Measurements from ENCODE around the gene ARHGEF19. TPM values are rescaled to one million over a fixed set of nuclear protein-coding genes. Genes with fewer than 3 reads are reported as not detected.
"Not testable (repeated sequence)": the region's sequence is repeated elsewhere in the genome, so short reads cannot be mapped to it uniquely, and the experiment has no call there.

Gene ARHGEF19
- 9.8 TPM for polyA plus RNA-seq (2013, experiment 1 of 2)
- 7.7 TPM for polyA plus RNA-seq (2013, experiment 2 of 2)

DNA sequence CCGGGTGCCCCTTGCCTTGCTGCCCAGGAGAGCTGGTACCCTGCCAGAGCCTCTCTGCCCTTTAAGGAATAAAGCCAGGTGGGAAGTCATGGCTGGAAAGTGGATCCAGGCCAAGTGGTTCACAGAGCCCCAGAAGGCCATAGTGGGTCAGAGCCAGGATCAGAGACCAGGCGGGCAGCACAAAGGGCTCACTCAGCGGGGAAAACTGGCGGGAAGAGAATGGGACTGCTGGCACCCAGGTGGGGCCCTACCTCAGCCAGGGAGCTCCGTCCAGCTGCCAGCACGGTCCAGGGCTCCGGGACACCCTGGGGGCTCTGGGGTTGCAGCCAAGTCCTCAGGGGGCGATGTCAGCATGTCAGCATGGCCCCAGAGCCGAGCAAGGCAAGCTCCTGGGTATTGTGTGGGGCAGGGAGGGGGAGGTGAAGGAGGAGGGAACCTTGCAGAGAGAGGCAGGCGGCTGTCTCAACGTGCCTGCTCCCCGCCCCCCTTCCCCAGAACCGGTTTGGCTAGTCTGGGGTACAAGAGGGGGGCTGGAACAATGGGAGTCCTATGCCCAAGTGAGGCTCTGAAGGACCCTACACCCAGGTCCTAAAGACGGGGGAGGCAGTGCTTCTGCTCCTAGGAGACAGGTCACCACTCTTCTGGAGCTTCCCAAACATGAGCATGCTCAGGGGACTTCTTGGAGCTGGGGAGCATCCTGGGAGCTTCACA lies at the start of gene ARHGEF19:
Gene ARHGEF19 (minus strand): TSS at position 402 of the 711 bp plus-strand sequence. CDS start 3,598 bp downstream, outside the sequence.
- 36 to 53% methylated on average over 10 to 14 of the region's 14 CpGs for WGBS, 2 experiments (ENCODE audit: insufficient coverage in 2 of 2)
- Histone ChIP-seq H3K9me3 (ENCODE audit: control insufficient read depth, low read length) (no peaks in the 10 kb centered on the region), H3K4me3 (ENCODE audit: extremely low read depth, insufficient read depth, low read length, poor library complexity, severe bottlenecking) (no peak within 1 kb of the TSS), H3K27ac (ENCODE audit: low read depth, low read length, severe bottlenecking) (no peak within 1 kb of the TSS), H3K4me1 (ENCODE audit: control insufficient read depth, insufficient read depth, low read length, poor library complexity, severe bottlenecking) (peaks cover 11% of the 10 kb centered on the region), H3K36me3 (ENCODE audit: control insufficient read depth, insufficient read depth, low read length) (no peaks in the 10 kb centered on the region)

DNA sequence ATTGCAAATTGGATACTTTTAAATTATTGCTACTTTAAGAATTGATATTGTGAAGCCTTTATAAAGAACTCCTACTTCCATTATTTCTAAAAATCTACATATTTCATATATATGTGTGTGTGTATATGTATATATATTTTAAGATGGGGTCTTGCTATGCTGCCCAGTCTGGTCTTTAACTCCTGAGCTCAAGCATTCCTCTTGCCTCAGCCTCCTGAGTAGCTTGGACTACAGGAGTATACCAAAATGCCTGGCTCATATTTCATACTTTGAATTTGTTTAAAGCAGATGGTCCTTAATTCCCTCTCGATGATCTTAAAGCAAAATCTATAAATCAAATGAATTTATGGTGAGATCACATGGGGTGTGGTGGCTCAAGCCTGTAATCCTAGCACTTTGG lies 49.6 kb upstream of the ARHGEF19 start:
- peaks cover 19% of the 10 kb centered on the region for H3K4me1 ChIP-seq (ENCODE audit: control insufficient read depth, insufficient read depth, low read length, poor library complexity, severe bottlenecking)
- no peaks in the 10 kb centered on the region for H3K9me3 ChIP-seq (ENCODE audit: control insufficient read depth, low read length)
- no peak overlapping the region for H3K27ac ChIP-seq (ENCODE audit: low read depth, low read length, severe bottlenecking)
- H3K4me3 ChIP-seq (ENCODE audit: extremely low read depth, insufficient read depth, low read length, poor library complexity, severe bottlenecking) = no peak overlapping the region
- 100% methylated on average over 1 of the region's 1 CpG; no CpG with 5 or more reads in 1 of the 2 experiments for WGBS, 2 experiments (ENCODE audit: insufficient coverage in 2 of 2)
- H3K36me3 ChIP-seq (ENCODE audit: control insufficient read depth, insufficient read depth, low read length) = peaks cover 3% of the 10 kb centered on the region

DNA sequence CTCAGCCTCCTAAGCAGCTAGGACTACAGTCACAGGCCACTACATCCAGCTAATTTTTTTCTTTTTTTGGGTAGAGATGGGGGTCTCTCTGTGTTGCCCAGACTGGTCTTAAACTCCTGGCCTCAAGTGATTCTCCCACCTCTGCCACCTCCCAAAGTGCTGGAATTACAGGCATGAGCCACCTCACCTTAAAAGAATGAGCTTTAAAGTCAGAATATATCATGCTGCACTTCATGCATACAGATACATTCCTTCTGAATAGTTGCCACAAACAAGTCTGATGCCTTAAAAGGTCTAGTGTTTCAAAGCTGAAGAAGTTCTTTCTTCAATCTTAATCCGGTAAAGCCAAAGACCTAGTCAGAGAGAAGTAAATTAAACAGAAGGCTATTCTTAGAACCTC lies 48.4 kb upstream of the ARHGEF19 start:
- 86% methylated on average over 1 of the region's 1 CpG; no CpG with 5 or more reads in 1 of the 2 experiments for WGBS, 2 experiments (ENCODE audit: insufficient coverage in 2 of 2)

DNA sequence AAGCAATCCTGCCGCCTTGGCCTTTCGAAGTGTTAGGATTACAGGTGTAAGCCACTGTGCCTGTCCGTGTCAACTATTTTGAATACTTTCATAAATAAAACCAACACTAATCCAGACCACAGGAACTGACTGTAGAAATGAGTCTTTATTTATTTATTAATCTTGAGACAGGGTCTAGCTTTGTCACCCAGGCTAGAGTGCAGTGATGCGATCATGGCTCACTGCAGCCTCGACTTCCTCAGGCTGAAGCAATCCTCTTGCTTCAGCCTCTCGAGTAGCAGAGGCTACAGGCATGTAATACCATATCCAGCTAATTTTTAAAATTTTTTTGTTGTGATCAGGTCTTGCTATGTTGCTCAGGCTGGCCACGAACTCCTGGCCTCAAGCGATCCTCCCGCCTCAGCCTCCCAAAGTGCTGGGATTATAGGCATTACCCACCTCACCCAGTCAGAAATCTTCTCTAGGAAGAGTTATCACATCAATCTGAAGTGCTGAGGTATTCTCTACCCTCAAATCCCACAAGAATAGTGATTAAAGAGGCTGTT lies 46.2 kb upstream of the ARHGEF19 start:
- WGBS, 2 experiments (ENCODE audit: insufficient coverage in 2 of 2) = 98 to 100% methylated on average over 2 to 6 of the region's 9 CpGs
- no peak overlapping the region for H3K27ac ChIP-seq (ENCODE audit: low read depth, low read length, severe bottlenecking)
- peaks cover 10% of the 10 kb centered on the region for H3K4me1 ChIP-seq (ENCODE audit: control insufficient read depth, insufficient read depth, low read length, poor library complexity, severe bottlenecking)

More for the DNA sequence above, 48.4 kb upstream of the ARHGEF19 start:
- H3K4me3 ChIP-seq (ENCODE audit: extremely low read depth, insufficient read depth, low read length, poor library complexity, severe bottlenecking) = no peak overlapping the region
- peaks cover 10% of the 10 kb centered on the region for H3K4me1 ChIP-seq (ENCODE audit: control insufficient read depth, insufficient read depth, low read length, poor library complexity, severe bottlenecking)
- H3K9me3 ChIP-seq (ENCODE audit: control insufficient read depth, low read length) = no peaks in the 10 kb centered on the region
- H3K27ac ChIP-seq (ENCODE audit: low read depth, low read length, severe bottlenecking) = peak overlapping the region; percentile 4
- H3K36me3 ChIP-seq (ENCODE audit: control insufficient read depth, insufficient read depth, low read length) = peaks cover 16% of the 10 kb centered on the region

DNA sequence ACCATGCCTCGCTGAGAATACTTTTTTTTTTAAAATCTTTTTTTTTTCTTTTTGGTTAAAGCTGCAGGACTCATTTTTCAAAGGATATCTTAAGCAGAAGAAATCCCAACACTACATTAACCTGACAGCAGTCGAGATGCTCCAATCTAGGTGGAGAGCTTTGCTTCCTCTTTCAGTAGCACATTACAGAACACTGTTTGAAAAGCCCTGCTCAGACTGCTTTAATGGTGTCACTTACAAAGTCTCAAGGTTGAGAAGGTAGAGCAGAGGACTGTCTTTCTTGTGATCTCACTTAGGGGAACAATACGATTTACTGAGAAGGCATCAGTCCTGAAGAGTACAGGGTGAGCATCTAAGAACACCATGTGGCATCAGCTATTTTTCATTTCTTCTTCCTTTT lies 45.5 kb upstream of the ARHGEF19 start:
- H3K9me3 ChIP-seq (ENCODE audit: control insufficient read depth, low read length) = no peaks in the 10 kb centered on the region
- WGBS, 2 experiments (ENCODE audit: insufficient coverage in 2 of 2) = 83 to 100% methylated on average over 1 to 2 of the region's 3 CpGs

More for the DNA sequence above, 46.2 kb upstream of the ARHGEF19 start:
- peaks cover 34% of the 10 kb centered on the region for H3K36me3 ChIP-seq (ENCODE audit: control insufficient read depth, insufficient read depth, low read length)
- no peaks in the 10 kb centered on the region for H3K9me3 ChIP-seq (ENCODE audit: control insufficient read depth, low read length)
- no peak overlapping the region for H3K4me3 ChIP-seq (ENCODE audit: extremely low read depth, insufficient read depth, low read length, poor library complexity, severe bottlenecking)

DNA sequence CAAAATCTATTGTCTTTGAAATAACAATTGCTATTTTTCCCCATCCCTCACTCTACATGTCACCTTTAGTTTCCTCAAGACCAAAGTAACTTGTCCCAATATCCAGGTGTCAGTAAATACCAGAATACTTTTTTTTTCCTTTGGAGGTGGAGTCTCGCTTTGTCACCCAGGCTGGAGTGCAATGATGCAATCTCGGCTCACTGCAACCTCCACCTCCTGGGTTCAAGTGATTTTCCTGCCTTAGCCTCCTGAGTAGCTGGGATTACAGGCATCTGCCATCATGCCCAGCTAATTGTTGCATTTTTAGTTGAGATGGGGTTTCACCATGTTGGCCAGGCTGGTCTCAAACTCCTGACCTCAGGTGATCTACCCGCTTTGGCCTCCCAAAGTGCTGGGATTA lies 45.1 kb upstream of the ARHGEF19 start:
- H3K4me1 ChIP-seq (ENCODE audit: control insufficient read depth, insufficient read depth, low read length, poor library complexity, severe bottlenecking); H3K4me3 ChIP-seq (ENCODE audit: extremely low read depth, insufficient read depth, low read length, poor library complexity, severe bottlenecking); H3K27ac ChIP-seq (ENCODE audit: low read depth, low read length, severe bottlenecking); H3K9me3 ChIP-seq (ENCODE audit: control insufficient read depth, low read length): not testable (repeated sequence)
- H3K36me3 ChIP-seq (ENCODE audit: control insufficient read depth, insufficient read depth, low read length) = peaks cover 38% of the 10 kb centered on the region
- 100% methylated on average over 1 to 2 of the region's 3 CpGs for WGBS, 2 experiments (ENCODE audit: insufficient coverage in 2 of 2)

More for the DNA sequence above, 45.5 kb upstream of the ARHGEF19 start:
- Histone ChIP-seq H3K4me1 (ENCODE audit: control insufficient read depth, insufficient read depth, low read length, poor library complexity, severe bottlenecking) (peaks cover 10% of the 10 kb centered on the region), H3K36me3 (ENCODE audit: control insufficient read depth, insufficient read depth, low read length) (peaks cover 38% of the 10 kb centered on the region), H3K27ac (ENCODE audit: low read depth, low read length, severe bottlenecking) (no peak overlapping the region), H3K4me3 (ENCODE audit: extremely low read depth, insufficient read depth, low read length, poor library complexity, severe bottlenecking) (no peak overlapping the region)

DNA sequence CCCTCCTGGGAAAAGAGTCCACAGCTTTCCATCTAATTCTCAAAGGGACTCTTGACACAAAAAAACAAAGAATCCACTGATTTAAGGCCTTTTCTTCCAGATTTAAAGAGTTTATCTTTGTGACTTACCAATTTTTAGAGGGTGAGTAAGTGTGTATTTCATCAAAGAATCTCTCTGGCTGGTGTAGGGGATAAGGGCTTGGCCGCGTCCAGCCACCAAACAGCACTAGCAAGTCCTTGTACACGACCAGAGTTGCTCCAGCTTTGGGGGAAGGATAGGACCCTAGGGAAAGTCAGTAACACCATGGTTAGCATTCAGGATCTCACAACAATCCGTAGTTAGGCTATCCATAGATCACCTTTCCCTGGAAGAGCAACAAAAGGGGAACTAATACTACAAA lies 44.0 kb upstream of the ARHGEF19 start:
- H3K4me1 ChIP-seq (ENCODE audit: control insufficient read depth, insufficient read depth, low read length, poor library complexity, severe bottlenecking) = peaks cover 10% of the 10 kb centered on the region
- H3K27ac ChIP-seq (ENCODE audit: low read depth, low read length, severe bottlenecking) = no peak overlapping the region
- no peaks in the 10 kb centered on the region for H3K9me3 ChIP-seq (ENCODE audit: control insufficient read depth, low read length)
- H3K36me3 ChIP-seq (ENCODE audit: control insufficient read depth, insufficient read depth, low read length) = peaks cover 48% of the 10 kb centered on the region
- H3K4me3 ChIP-seq (ENCODE audit: extremely low read depth, insufficient read depth, low read length, poor library complexity, severe bottlenecking) = no peak overlapping the region
- 60 to 93% methylated on average over 1 to 3 of the region's 4 CpGs for WGBS, 2 experiments (ENCODE audit: insufficient coverage in 2 of 2)

DNA sequence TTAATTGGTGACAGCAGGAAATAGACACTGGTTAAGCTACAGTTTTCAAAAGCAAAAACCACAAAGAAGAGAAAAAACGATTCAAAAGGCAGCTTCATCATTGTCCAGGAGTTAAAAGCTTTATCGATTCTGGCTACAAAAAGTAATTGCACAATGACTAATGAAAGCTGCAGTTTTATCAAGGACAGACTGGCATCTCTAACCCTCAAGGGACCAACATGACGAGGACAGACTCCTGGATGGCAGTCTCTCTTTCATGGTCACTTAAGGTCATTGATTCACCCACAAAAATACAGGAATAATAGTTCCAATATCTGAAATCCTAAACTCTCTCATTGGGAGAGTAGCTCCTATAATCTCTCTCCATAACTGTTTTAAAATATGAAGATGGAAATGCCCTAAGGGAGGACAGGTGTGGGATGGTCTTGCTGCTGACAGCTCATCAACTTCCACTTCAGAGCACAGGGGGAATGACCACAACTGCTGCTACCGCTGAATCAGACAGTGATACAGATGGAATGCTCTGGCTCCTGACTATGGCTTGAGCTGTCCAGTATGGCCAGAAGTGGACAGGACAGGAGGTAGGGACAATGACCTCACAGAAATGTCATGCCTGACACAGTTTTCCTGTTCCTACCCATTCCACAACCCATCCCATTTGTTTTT lies 41.9 kb upstream of the ARHGEF19 start:
- H3K9me3 ChIP-seq (ENCODE audit: control insufficient read depth, low read length) = no peaks in the 10 kb centered on the region
- H3K4me3 ChIP-seq (ENCODE audit: extremely low read depth, insufficient read depth, low read length, poor library complexity, severe bottlenecking) = no peak overlapping the region
- H3K27ac ChIP-seq (ENCODE audit: low read depth, low read length, severe bottlenecking) = no peak overlapping the region
- no peaks in the 10 kb centered on the region for H3K4me1 ChIP-seq (ENCODE audit: control insufficient read depth, insufficient read depth, low read length, poor library complexity, severe bottlenecking)
- H3K36me3 ChIP-seq (ENCODE audit: control insufficient read depth, insufficient read depth, low read length) = peaks cover 67% of the 10 kb centered on the region
- 88 to 94% methylated on average over 3 of the region's 4 CpGs for WGBS, 2 experiments (ENCODE audit: insufficient coverage in 2 of 2)

DNA sequence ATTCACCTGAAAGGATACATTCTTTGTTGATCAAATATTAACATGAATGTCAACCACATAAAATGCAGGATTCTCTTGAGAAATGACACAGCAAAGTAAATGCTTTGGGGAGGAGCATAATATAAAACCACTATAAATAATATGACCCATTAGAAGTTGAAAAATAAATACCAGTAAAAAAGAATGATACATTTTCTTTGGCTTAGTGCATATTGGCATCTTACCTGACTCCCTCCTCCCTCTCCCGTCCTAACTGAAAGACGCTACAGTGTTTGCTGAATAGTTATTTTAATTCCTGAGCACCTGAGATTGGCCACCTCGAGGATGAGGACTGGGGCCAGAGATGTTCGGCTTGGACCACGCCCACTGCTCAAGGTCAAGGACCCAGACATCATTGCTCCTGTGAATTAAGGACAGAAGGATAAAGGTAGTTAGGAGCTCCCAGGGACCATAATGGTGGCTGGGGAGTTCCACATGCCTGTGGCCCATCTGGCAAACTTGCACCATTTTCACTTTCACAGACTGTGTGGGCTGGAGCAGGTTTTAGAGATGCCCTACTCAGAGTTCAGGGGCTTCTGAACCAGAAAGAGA lies 41.0 kb upstream of the ARHGEF19 start:
- peaks cover 71% of the 10 kb centered on the region for H3K36me3 ChIP-seq (ENCODE audit: control insufficient read depth, insufficient read depth, low read length)
- no peak overlapping the region for H3K4me3 ChIP-seq (ENCODE audit: extremely low read depth, insufficient read depth, low read length, poor library complexity, severe bottlenecking)
- no peaks in the 10 kb centered on the region for H3K4me1 ChIP-seq (ENCODE audit: control insufficient read depth, insufficient read depth, low read length, poor library complexity, severe bottlenecking)
- WGBS, 2 experiments (ENCODE audit: insufficient coverage in 2 of 2) = 92 to 96% methylated on average over 3 to 4 of the region's 5 CpGs
- H3K27ac ChIP-seq (ENCODE audit: low read depth, low read length, severe bottlenecking) = no peak overlapping the region
- no peaks in the 10 kb centered on the region for H3K9me3 ChIP-seq (ENCODE audit: control insufficient read depth, low read length)

DNA sequence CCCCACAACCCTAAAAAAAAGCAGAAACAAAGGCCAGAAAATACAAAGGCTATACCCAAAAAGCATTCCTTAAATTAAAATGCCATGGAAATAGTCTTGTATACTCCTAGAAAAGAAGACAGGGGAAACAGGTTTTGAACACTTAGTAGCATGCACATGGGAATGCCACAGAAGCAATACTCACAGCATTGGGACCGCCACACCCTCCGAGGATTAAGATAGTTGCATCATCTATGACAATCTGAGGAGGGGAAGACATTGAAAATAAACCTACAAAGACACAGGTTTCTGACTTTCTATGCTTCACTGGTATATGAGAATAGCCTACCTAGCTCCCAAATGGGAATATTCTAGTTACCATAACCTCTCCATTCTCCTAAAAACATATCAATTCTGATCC lies 40.5 kb upstream of the ARHGEF19 start:
- no peaks in the 10 kb centered on the region for H3K4me1 ChIP-seq (ENCODE audit: control insufficient read depth, insufficient read depth, low read length, poor library complexity, severe bottlenecking)
- H3K36me3 ChIP-seq (ENCODE audit: control insufficient read depth, insufficient read depth, low read length) = peaks cover 76% of the 10 kb centered on the region
- 100% methylated on average over 1 to 2 of the region's 2 CpGs for WGBS, 2 experiments (ENCODE audit: insufficient coverage in 2 of 2)
- H3K9me3 ChIP-seq (ENCODE audit: control insufficient read depth, low read length) = no peaks in the 10 kb centered on the region
- H3K27ac ChIP-seq (ENCODE audit: low read depth, low read length, severe bottlenecking) = no peak overlapping the region
- H3K4me3 ChIP-seq (ENCODE audit: extremely low read depth, insufficient read depth, low read length, poor library complexity, severe bottlenecking) = no peak overlapping the region
